Activated CD8-positive, alpha-beta memory T cell treated with anti-CD3 and anti-CD28 coated beads, Interleukin-2, amount 50 U/mL, for 48 hours (primary cell): ENCODE data around the gene MYH6.
"Not testable (repeated sequence)": the region's sequence is repeated elsewhere in the genome, so short reads cannot be mapped to it uniquely, and the experiment has no call there.

Source experiments
- DNase-seq: peaks from one replicate; pipeline ENCODE4 v3.0.0-alpha.2; 2020

The MYH6 gene

GRCh38 chr14:23389396-23389795, 18.7 kb downstream of the MYH6 start:
- no peak for DNase-seq

GRCh38 chr14:23388996-23389395, 19.1 kb downstream of the MYH6 start:
- DNase-seq = no peak

DNA sequence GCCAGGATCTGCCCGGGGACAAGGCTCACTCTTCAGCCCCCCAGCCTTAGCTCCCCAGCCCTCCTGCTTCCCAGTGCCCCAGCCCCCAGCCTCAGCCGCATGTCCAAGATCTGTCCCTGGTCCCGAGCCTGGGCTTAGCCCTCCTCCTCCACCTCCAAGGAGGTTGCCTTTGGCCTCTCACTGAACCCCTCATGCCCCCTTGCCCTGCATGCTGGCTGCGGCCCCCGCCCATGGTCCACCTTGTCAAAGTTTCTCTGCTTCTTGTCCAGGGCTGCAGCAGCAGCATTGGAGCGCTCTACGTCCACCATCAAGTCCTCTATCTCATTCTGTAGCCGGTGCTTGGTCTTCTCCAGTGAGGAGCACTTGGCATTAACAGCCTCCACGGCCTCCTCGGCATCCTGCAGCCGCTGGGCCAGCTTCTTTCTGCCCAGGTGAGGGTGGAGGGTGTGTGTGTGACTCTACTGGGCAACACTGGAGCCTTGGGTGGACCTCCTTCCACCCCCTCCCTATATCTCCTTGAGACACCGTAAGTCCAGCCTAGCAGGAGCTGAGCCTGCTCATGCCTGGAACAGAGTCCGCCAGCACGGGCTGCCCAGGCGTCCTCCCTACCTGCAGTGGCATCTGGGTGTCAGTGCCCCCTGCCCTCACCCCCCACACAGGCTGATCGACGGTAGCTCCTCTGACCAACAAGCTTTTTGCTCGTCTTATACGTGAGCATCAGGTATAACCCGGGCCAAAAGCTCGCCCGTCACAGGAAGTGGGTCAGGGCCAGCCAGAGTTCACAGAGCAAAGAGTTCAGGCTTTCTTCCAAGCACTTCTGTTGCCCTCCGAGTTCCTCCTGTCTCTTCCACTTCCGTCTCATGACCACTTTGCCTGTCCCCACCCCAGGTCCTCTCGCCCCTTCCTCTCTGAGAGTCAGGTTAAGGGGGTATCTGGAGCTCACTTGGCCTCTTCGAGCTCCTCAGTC, 19.9 kb downstream of the MYH6 start:
- DNase-seq = no peak

GRCh38 chr14:23386999-23387398, 21.1 kb downstream of the MYH6 start:
- no peak for DNase-seq

GRCh38 chr14:23386266-23386657, 21.8 kb downstream of the MYH6 start:
- DNase-seq = not testable (repeated sequence)

DNA sequence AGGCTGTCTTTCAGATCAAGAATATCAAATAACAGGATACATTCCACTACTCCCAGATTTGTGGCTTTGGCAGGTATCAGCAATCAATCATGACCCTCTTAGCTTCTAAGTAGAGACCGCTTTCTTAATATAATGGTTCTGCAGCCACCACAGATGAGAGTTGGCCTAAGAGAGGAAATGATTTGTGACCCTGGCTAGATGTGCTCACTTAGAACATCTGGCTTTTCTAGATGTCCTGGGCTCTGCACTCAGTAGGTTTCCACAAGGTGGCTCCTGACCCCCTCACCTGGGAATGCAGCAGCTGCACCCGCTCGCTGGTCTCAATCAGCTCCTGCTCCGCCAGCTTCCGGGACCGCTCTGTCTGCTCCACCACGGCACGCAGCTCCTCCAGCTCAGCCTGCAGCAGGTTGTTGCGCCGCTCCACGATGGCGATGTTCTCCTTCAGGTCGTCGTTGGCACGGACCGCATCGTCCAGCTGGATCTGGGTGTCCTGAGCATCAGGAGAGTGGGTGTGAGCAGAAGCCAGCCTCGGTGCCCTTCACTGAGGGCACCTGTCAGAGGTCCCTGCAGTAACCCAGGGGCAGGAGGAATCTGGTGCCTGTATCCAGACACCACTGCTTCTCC, 22.3 kb downstream of the MYH6 start:
- DNase-seq = no peak

DNA sequence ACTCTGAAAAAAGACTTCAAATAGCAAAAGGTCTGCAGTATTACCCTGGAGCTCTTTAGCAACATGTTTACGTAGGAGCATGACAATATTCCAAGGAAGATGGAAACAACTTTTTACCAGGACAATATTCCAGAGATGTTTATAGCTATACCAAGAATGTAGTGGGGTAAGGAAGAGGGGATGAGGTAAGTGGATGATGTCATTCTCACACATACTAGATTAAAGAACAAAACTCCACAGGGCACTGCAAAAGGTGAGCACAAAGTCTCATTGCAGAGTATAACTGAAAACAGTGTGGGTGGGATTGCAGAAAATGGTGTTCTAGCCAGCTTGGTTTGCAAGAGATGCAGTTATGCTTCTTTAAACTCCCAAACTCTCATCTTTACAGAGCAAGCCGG, 22.8 kb downstream of the MYH6 start:
- no peak for DNase-seq

- DNase-seq = no peak
Observed at GRCh38 chr14:23384364-23385080, 23.6 kb downstream of the MYH6 start.

GRCh38 chr14:23382731-23383440, 25.2 kb downstream of the MYH6 start:
- no peak for DNase-seq

- DNase-seq = no peak
Observed at GRCh38 chr14:23382276-23382675, 25.8 kb downstream of the MYH6 start.

GRCh38 chr14:23381871-23382270, 26.2 kb downstream of the MYH6 start:
- DNase-seq = no peak

DNA sequence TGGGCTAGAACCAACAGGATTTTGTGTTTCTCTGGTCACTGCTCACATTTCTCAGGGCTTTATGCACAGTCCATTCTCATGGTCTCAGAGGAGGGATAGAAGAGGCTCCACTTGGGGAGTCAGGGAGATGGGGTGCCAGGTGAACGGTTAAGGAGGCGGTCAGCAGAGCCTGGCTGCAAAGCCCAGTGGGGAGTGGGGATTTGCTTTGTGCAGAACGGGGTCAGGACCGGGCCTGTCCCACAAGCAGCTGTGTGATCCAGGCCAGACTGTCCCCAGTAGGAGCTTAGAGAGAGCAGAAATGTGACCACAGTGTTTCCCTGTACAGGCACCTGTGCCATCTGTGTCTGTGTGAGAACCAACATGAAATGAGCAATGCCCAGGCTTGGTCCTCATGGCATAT, 27.1 kb downstream of the MYH6 start:
- no peak for DNase-seq

DNA sequence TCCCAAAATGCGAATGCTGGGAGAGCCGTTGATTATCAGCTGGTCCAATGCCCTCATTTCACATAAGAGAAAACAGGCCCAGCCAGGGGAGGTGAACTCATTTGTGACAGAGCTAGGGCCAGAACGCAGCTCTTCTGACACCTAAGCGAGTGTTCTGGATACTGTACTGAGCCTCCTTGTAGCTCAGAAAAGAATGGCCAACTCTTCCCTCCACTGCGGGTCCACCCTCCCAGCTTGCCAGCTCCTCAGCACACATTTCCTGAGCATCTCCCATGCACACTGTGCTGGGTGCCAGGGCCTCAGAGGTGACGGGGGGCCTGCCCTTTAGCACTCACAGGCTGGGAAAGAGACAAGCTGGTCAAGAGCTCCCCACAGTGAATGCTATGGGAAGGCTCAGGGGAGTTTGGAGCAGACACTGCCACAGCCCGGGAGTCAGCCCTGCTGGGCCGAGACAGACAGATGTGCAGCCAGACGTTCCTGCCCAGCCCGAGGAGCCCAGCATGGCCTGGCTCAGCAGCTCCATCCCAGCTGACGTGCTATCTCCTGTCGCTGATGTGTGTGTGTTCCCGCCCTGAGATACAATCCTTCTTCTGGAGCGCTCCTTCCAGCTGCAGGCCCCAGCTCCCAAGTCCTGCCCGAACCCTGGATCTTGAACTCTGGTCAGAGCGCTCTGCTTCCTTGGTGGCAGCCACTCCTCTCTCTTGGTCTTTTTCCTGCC, 27.7 kb downstream of the MYH6 start:
- no peak for DNase-seq

DNA sequence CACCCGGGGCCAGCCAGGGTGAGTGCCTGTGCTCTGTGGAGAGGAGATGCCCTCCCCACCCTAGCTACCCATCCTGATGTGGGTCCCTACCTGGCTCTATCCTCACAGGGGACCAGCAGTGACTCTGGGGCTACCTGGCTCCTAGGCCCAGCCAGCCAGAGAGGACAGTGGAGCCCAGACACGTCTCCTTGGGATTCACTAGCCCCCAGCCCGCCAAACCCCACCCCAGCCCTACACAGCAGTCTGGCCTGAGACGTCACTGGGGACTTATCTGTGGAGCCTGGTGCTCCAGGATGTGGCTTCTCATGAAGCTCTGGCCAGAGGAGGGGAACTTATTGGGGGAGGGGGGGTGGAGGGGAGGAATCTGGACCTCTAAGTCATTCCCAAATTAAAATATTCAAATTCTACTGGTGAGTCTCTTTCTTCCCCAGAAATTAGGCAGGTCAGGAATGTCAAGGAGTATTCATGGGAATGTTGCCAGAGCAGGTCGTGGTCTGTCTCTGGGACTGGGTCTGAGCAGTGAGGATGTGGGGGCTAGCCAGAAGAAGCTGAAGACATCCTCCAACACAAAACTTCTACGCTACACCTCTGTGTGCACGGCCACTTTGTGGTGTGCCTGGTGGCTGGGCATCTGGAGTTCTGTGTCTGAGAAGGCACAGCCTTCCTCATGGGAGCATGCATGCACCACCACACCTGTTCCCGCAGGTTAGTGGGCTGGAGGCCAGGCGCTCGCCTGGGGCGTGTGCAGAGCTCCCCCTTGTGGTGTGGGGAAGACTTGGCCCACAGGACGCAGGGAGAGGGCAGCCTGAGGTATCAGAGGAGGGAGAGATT, 28.5 kb downstream of the MYH6 start:
- DNase-seq = peak; percentile 83

GRCh38 chr14:23378612-23379220, 29.4 kb downstream of the MYH6 start:
- DNase-seq = no peak

- no peak for DNase-seq
Observed at GRCh38 chr14:23377573-23378563, 30.2 kb downstream of the MYH6 start.

- no peak for DNase-seq
Observed at GRCh38 chr14:23377198-23377550, 30.9 kb downstream of the MYH6 start.

DNA sequence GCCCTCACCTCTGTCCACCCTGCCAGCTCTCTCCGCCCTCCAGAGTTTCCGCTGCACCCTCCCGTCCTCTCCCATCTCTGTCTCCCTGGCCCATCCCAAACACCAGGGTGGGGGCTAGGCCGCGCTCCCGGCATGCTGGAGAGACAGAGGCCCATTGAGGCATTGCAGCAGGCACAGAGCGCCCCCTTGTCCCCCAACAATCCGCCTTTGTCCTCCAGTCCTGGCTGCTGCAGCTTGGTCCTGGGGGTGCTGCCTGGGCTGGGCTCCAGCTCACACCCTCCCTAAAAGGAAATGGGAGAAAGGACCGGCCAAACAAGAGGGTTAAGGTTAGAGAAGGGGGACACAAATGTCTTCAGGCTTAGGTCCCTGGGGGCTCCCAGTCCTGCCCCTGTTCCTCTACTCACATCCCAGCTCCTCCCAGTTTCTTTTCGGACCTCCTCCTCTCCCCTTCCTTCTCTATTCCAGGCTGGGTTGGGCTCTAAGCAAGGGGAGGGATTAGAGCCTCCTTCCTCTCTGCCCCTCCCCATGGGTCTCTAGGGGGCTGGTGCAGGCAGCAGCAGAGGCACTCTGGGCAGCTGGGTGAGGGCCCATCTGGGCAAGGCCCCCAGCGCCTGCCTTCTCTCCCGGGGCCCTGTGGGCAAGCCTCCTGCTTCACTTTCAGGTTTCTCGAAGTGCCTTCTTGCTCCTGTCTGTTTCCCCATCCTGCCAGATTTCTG, 31.4 kb downstream of the MYH6 start, which contains the start of gene CMTM5:
Gene CMTM5 (plus strand): TSS at position 565 of the 716 bp plus-strand sequence. CDS start 206 bp downstream, outside the sequence.
- no peak for DNase-seq
